ENCODE measurements around the gene SLCO3A1.

GRCh38 chr15:91908391-91908790, 54.9 kb downstream of the SLCO3A1 start:
- TF ChIP-seq CTCF (IDR thresholded peaks at IDR 0.05; ENCODE audit: low read depth, low read length), result no peak
- TF ChIP-seq EZH2phosphoT487 (IDR thresholded peaks at IDR 0.05; ENCODE audit: low read depth), result no peak
